ENCODE measurements around the gene ATP1B1. TPM values are rescaled to one million over a fixed set of nuclear protein-coding genes. Genes with fewer than 3 reads are reported as not detected.

ATP1B1 gene
- total and polyA plus RNA-seq, 9 donors: 8.3 to 26.6 (median 21.3) TPM

- no peak for DNase-seq
- Histone ChIP-seq H3K36me3 (ENCODE audit: control insufficient read depth, insufficient read depth, low read length) (no peaks in the 10 kb centered on the region), H3K27me3 (ENCODE audit: control insufficient read depth, insufficient read depth, low read length) (no peaks in the 10 kb centered on the region), H3K27ac (ENCODE audit: low read length) (no peak overlapping the region), H3K4me3 (ENCODE audit: low read length) (no peak overlapping the region), H3K4me1 (ENCODE audit: control insufficient read depth, insufficient read depth, low read length) (no peaks in the 10 kb centered on the region), H3K9me3 (replicated peaks; ENCODE audit: control insufficient read depth, low read depth, low read length) (no peaks in the 10 kb centered on the region)
- 86% methylated on average over 1 of the region's 3 CpGs for WGBS (ENCODE audit: insufficient coverage)
Measured at GRCh38 chr1:169180174-169180573, 73.7 kb downstream of the ATP1B1 start.
